ENCODE results near the gene BLVRB. TPM values are rescaled to one million over a fixed set of nuclear protein-coding genes. Genes with fewer than 3 reads are reported as not detected.
"Not testable (repeated sequence)": the region's sequence is repeated elsewhere in the genome, so short reads cannot be mapped to it uniquely, and the experiment has no call there.

The BLVRB gene
- total RNA-seq, 1 donor from 2014 or later = 123 TPM

DNA sequence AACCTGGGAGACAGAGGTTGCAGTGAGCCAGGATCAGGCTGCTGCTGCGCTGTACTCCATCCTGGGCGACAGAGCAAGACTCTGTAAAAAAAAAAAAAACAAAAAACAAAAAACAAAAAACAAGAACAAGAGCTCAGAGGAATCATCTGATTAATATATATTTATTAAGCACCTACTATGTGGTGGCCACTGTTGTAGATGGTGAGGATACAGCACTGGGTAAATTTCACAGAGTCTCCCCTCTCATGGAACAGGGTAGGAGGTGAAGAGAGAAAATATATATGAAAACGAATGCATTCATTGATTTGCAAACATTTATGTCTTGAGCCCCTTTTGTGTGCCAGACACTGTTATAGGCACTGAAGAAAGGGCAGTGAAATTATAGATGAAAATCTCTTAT is 33.8 kb downstream of the BLVRB start:
- H3K4me1 ChIP-seq = peaks cover 25% of the 10 kb centered on the region
- TF ChIP-seq, protein P1, sequence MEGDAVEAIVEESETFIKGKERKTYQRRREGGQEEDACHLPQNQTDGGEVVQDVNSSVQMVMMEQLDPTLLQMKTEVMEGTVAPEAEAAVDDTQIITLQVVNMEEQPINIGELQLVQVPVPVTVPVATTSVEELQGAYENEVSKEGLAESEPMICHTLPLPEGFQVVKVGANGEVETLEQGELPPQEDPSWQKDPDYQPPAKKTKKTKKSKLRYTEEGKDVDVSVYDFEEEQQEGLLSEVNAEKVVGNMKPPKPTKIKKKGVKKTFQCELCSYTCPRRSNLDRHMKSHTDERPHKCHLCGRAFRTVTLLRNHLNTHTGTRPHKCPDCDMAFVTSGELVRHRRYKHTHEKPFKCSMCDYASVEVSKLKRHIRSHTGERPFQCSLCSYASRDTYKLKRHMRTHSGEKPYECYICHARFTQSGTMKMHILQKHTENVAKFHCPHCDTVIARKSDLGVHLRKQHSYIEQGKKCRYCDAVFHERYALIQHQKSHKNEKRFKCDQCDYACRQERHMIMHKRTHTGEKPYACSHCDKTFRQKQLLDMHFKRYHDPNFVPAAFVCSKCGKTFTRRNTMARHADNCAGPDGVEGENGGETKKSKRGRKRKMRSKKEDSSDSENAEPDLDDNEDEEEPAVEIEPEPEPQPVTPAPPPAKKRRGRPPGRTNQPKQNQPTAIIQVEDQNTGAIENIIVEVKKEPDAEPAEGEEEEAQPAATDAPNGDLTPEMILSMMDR (IDR thresholded peaks at IDR 0.05) = no peak
- ATAC-seq = no peak
- H3K9me3 ChIP-seq = no peaks in the 10 kb centered on the region
- H3K27me3 ChIP-seq (ENCODE audit: low read depth) = no peaks in the 10 kb centered on the region
- H3K4me3 ChIP-seq = no peak overlapping the region
- DNase-seq = no peak
- peak overlapping the region; percentile 94 for H3K27ac ChIP-seq
- no peaks in the 10 kb centered on the region for H3K36me3 ChIP-seq
- intact Hi-C loops (cut with DNase I) = no loop called here

DNA sequence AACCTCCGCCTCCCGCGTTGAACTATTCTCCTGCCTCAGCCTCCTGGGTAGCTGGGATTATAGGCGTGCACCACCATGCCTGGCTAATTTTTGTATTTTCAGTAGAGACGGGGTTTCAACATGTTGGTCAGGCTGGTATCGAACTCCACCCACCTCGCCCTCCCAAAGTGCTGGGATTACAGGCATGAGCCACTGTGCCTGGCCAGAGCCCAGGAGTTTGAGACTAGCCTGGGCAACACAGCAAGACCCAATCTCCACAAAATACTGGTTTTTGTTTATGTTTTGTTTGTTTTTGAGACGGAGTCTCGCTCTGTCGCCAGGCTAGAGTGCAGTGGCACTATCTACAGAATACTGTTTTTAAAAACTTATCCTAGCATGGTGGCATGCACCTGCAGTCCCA is 35.3 kb downstream of the BLVRB start:
- DNase-seq; H3K36me3 ChIP-seq; ATAC-seq; intact Hi-C loops (cut with DNase I); H3K27me3 ChIP-seq (ENCODE audit: low read depth); H3K9me3 ChIP-seq; H3K4me3 ChIP-seq; H3K27ac ChIP-seq: not testable (repeated sequence)
- peaks cover 30% of the 10 kb centered on the region for H3K4me1 ChIP-seq

DNA sequence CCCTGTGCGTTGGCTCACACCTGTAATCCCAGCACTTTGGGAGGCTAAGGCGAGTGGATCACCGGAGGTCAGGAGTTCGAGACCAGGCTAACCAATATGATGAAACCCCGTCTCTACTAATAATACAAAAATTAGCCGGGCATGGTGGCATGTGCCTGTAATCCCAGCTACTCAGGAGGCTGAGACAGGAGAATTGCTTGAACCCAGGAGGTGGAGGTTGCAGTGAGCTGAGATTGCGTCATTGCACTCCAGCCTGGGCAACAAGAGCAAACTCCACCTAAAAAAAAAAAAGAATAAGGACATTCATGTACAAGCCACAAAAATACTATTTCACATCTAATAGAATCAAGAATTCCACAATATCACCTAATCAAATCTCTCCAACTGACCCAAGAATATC is 37.3 kb downstream of the BLVRB start:
- H3K4me1 ChIP-seq = peaks cover 33% of the 10 kb centered on the region
- H3K4me3 ChIP-seq; ATAC-seq; H3K9me3 ChIP-seq; H3K27ac ChIP-seq; H3K27me3 ChIP-seq (ENCODE audit: low read depth); intact Hi-C loops (cut with DNase I); H3K36me3 ChIP-seq; DNase-seq: not testable (repeated sequence)

DNA sequence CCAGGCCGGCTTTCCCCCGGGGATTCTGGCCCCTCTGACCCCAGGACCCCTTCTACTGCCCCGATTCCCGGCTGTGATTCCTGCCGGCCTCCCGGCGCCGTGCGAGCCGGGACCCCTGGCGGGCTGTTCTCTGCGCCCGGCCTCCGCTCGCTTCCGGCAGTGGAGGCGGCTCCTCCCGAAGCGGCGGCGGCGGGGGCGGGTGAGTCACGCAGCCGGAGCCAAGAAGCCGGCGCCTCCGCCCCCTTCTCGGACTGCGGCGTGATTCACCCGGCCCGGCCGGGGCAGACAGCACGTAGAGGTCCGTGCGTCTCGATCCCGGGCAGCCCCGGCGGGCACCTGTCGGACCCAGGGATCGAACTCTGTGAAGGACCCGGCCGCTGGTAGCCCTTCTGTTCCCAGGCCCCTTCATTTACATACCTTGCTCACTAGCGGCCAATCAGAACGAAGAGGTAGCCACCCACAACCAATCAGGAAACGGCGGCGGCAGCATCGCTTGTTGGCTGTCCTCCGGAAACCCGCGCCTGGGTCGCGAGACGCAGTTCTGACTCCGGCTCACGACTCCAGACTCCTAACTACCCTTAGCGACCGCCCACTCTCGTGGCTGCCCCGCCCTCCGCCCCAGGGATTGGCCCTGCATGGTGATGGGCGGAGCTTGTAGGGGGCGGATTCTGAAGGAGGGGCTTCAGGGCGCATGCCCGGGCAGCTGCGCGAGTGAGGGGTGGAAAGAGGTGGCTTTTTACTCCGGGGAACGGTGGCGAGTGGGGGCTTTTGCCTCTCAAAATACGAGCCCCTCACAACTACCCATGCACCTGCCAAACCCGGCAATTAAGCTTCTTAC is 39.9 kb downstream of the BLVRB start, which contains the start of gene SERTAD1:
TSS of gene SERTAD1 (minus strand) at position 543 of the 838 bp plus-strand sequence. CDS start 2,446 bp downstream, outside the sequence.
- H3K4me1 ChIP-seq = peaks cover 42% of the 10 kb centered on the region
- TF ChIP-seq, protein P1 (IDR thresholded peaks at IDR 0.05) = peak; percentile 77
- peak; percentile 92 to 97 for ATAC-seq
- H3K9me3 ChIP-seq = no peaks in the 10 kb centered on the region
- DNase-seq = peak; percentile 100
- H3K27ac ChIP-seq = peak within 1 kb of the TSS; percentile 99
- intact Hi-C loops (cut with DNase I) = no loop called here
- peaks cover 14% of the 10 kb centered on the region for H3K36me3 ChIP-seq
- no peaks in the 10 kb centered on the region for H3K27me3 ChIP-seq (ENCODE audit: low read depth)
- H3K4me3 ChIP-seq = peak within 1 kb of the TSS; percentile 89

DNA sequence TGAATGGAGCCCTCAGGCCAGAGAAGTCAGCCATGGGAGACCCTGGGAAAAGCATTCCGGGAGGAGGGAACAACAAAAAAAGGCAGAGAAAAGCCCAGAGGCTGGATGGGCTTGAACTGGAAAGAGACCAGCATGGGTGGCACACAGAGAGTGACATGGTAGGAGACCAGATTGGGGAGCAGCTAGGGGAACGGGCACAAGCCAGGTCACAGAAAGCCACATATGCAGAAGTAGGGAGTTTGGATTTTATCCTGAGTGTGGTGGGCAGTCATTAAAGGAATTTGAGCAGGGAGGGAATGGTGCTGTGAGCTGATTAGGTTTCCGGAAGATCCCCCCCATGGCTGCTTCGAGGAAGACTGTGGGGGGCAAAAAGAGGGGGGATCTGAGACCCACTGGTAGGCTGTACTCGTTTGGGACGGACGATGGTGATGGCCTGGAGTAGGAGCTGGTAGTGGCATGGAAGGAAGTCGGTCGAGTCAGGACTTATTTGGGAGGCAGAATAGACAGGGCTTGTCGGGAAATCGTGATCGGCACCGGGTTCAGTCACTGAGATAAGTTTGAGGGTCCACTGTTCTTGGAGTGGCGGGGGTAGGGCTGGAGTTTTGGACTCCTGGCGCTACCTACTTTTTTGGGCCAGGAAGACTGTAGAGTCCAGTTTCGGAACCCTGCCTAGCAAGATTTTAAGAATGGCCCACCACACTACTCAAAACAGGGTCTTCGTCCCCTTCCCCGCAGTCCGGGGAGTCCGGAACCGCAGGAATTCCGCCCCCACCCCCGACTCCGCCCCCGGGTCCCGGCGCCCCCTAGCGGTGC is 40.7 kb downstream of the BLVRB start:
- Histone ChIP-seq H3K27me3 (ENCODE audit: low read depth) (no peaks in the 10 kb centered on the region), H3K4me1 (peaks cover 50% of the 10 kb centered on the region), H3K4me3 (peak overlapping the region; percentile 89), H3K27ac (peak overlapping the region; percentile 99), H3K36me3 (peaks cover 14% of the 10 kb centered on the region), H3K9me3 (no peaks in the 10 kb centered on the region)
- intact Hi-C loops (cut with DNase I) = no loop called here
- no peak for DNase-seq
- ATAC-seq = no peak
- TF ChIP-seq, protein P1 (IDR thresholded peaks at IDR 0.05) = no peak

DNA sequence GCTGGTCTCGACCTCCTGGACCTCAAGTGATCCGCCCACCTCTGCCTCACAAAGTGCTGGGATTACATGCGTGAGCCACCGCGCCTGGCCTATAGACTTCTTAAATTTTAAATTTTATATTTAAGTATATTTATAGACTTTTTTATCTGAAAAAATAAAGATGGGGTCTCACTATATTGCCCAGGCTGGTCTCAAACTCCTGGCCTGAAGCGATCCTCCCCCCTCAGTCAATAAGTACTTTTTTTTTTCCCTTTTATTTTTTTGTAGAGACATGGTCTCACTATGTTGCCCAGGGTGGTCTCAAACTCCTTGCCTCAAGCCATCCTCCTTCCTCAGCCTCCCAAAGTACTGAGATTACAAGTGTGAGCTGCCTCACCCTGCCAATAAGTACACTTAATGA is 41.6 kb downstream of the BLVRB start:
- Histone ChIP-seq H3K9me3 (no peaks in the 10 kb centered on the region), H3K27me3 (ENCODE audit: low read depth) (no peaks in the 10 kb centered on the region), H3K4me1 (peaks cover 57% of the 10 kb centered on the region), H3K27ac (peak overlapping the region; percentile 9), H3K36me3 (peaks cover 14% of the 10 kb centered on the region), H3K4me3 (peak overlapping the region; percentile 89)
- intact Hi-C loops (cut with DNase I) = no loop called here
- ATAC-seq (no peak), DNase-seq (no peak)
- TF ChIP-seq, protein P1 (IDR thresholded peaks at IDR 0.05) = no peak
